Inferior parietal cortex (tissue), 1 donor: ENCODE results near the gene CDV3.

Experiments used
- DNase-seq: peaks from one replicate; pipeline ENCODE4 v3.0.0-alpha.2; 2016; ENCODE audit errors: extremely low spot score

CDV3 gene

DNA sequence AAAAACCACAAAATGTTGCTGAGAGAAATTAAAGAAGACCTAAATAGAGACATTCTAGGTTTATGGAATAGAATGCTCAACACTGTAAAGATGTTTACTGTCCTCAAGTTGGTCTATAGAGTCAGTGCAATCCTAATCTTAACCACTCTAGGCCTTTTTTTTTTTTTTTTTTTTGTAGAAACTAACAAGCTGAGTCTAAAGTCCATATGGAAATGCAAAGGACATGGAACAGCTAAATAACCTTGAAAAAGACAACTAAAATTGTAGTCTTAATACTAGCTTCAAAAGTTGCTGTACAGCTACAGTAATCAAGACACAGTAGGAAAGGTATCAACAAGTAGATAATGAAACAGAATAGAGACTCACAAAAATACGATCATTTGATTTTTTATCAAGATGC lies 32.9 kb downstream of the CDV3 start:
- no peak for DNase-seq

DNA sequence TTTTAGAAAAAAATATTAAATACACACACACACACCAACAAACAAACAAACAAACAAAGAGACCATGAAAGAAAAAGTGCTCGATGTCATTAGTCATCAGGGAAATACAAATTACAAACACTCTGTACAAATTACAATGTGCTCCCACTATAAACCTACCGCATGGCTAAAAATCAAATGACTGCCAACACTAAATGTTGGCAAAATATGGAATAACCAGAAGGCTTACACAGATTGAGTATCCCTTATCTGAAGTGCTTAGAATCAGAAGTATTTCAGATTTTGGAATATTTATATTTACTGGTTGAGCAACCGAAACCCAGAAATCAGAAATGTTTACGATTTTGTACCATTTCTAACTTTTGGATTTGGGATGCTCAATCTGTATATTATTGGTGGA lies 33.4 kb downstream of the CDV3 start:
- DNase-seq, result no peak

GRCh38 chr3:133607816-133608215 lies 34.3 kb downstream of the CDV3 start:
- no peak for DNase-seq

GRCh38 chr3:133608388-133608787 lies 34.9 kb downstream of the CDV3 start:
- DNase-seq, result no peak

GRCh38 chr3:133610031-133610430 lies 36.5 kb downstream of the CDV3 start:
- DNase-seq, result no peak

DNA sequence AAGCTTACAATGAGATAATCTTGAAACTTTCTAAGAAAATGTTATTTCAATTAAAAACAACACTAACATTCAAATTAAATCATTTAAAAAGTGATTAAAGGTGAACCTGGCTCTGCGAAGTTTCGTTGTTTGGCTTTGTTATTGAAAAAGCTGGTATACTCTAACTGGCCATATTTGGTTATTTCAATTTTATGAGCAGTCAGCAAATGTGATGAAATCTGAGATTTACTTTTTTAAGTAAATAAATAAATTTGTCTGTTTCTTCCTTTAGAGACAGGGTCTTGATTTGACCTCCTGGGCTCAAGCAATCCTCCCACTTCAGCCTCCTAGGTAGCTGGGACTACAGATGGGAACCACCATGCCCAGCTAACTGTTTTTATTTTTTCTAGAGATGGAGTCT lies 38.0 kb downstream of the CDV3 start:
- DNase-seq, result no peak

DNA sequence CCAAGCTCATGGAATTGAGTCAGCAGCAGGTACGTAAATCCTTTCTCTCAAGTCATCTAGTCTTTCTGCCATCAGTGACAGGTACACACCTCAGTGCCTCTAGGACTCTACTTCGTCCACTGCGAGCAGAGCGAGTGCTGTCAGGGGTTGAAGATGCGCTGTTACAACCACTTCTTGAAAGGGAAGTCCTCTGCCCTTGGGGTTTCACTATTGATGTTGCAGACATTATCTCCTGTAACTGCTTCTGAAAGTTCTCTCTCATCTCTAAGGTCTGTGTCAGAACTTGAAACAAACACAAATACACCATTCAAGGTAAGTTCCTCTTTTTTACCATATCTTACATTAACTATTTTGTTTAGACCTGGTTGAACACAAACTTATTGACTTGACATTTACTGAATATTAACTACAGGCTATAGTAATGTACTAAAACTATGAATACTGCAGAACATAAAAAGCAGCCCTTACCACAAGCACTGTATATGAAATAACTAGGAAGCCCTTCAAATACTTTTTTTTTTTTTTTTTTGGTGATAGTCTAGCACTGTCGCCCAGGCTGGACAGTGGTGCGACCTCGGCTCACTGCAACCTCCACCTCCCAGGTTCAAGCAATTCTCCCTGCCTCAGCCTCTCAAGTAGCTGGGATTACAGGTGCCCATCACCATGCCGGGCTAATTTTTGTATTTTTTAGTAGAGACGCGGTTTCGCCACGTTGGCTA lies 46.7 kb downstream of the CDV3 start:
- DNase-seq, result no peak

DNA sequence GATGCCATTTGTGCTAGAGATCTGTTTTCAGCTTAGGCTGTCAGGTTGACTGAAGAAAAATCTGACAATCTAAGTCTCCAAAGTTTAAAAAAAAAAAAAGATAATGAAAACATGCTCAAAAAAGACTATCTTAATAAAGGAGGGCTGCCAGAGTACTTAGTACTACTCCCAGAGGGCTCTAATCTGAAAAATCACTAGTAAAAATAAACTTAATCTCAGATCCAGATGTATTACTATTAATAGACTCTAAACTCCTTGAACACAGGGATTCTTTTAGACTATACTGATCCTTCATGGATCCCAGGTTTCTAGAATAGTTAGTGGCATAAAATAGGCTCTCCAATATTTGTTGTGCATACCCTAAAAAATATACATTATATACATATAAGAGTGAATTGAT lies 54.3 kb downstream of the CDV3 start:
- no peak for DNase-seq

DNA sequence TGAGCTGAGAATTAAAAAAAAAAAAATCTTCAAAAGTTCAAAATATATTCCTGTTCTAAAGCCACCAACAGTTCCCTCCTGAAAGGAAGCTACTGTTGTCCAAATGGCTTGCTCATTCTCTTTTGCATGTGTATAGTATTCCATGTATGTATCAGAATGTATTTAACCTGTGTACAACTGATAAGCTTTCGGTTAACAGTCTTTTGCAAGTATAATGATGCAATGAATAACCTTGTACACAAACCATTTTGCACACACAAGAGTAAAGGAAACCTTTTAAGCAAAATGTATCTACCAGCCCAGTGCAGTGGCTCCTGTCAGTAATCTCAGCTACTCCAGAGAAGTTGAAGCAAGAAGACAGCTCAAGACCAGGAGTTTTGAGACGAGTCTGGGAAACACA lies 55.7 kb downstream of the CDV3 start:
- DNase-seq, result no peak

DNA sequence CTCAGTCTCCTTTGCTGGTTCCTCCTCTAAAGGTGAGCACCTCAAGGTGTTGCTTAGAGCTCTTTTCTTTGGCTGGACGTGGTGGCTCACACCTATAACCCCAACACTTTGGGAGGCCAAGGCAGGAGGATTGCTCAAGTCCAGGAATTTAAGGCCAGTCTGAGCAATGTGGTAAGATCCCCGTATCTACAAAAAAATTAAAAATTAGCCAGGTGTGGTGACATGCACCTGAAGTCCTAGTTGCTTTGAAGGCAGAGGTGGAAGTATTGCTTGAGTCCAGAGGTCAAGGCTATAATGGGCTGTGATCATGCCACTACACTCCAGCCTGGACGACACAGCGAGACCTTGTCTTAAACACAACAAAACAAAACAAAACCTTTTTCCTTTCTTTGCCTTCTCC lies 60.0 kb downstream of the CDV3 start:
- no peak for DNase-seq
